SKM-1 treated with dmso at 0.1 percent for 144 hours (cell line): Measurements from ENCODE around the gene GCH1.

Experiments used
- DNase-seq: peaks from one replicate; lab custom pipeline; 2025; ENCODE audit not compliant: unreplicated experiment; lab: John Stamatoyannopoulos, UW

GCH1 gene

DNA sequence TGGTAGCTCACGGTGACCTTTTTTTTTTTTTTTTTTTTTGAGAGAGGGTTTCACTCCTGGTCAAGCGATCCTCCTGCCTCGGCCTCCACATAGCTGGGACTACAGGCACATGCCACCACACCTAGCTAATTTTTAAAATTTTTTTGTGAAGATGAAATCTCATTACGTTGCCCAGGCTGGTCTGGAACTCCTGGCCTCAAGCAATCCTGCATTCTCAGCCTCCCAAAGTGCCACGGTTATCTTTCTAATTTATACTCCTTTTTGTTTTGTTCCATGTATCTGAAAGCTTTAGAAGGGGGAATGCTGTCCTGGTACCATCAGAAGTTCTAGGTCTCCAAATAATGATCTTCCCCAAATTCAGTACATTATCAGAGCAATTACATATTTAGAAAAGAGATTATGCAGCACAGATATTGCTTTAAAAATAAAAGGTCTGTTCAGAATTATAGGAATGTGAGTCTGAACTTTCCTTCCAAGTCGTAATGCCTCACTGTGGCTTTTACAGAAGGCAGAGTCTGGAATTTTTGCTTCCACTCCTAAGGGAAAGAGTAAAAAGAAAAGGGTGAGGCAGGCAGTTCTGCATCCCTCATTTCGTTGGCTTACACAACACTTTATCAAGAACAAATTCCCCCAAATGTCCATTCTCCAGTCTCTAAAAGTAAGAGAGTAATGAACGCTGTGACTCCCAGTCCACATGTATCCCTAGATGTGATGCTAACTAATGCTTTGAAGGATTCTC is 73.0 kb downstream of the GCH1 start:
- no peak for DNase-seq

DNA sequence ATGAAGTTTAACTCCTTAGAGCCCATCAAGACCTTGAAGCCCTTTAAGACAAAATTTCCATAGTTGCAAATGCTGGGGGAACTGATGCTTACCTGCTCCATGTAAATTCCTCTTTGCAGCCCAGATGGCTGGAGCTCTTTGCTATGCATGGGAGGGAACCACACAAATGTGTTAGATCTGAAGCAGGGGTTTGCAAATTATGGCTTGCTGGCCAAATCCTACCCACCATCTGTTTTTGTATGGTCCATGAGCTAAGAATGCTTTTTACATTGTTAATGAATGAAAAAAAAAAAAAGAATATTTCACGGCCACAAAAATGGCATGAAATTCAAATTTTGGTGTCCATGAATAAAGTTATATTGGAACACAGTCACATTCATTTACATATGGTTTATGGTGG is 74.6 kb downstream of the GCH1 start:
- no peak for DNase-seq

DNA sequence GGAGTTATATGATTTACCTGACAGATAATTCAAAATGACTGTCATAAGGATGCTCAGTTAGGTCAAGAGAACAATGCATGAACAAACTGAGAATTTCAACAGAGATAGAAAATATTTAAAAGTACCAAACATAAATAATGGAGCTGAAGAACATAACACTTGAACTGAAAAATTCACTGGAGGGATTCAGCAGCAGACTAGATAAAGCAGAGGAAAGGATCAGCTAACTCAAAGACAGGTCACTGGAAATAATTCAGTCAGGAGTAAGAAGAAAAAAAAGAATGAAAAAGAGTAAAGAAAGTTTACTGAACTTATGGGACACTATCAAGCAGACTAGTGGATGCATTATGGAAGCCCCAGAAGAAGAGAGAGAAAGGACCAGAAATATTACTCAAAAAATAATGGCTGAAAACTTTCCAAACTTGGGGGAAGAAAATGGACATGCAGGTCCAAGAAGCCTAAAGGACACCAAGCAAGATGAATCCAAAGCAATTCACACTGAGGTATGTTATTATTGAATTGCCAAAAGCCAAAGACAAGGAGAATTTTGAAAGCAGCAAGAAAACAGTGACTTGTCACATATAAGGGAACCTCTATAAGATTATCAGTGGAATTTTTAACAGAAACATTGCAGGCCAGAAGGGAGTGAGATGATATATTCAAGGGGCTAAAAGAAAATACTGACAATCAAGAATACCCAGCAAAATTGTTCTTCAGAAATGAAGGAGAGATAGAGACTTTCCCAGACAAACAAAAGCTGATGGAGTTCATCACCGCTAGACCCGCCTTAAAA is 78.7 kb downstream of the GCH1 start:
- DNase-seq: no peak

DNA sequence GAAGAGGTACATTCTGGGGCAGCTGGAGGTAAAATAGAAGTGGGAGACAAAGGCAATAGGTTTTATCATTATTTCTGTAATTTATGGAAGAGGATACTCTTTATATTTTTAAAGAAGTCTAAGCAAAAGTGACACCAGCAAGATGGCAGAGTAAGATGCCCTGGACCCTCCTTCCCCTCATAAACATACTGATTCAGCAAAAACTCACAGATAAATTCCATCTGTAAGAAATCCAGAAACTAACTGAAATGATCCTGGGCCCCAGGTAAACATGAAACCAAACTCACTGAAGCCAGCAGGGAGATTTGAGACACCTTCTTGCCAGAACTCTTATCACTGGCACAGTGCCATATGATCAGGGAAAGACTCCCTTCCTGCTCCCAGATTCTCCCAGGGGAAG is 79.9 kb downstream of the GCH1 start:
- DNase-seq: no peak

DNA sequence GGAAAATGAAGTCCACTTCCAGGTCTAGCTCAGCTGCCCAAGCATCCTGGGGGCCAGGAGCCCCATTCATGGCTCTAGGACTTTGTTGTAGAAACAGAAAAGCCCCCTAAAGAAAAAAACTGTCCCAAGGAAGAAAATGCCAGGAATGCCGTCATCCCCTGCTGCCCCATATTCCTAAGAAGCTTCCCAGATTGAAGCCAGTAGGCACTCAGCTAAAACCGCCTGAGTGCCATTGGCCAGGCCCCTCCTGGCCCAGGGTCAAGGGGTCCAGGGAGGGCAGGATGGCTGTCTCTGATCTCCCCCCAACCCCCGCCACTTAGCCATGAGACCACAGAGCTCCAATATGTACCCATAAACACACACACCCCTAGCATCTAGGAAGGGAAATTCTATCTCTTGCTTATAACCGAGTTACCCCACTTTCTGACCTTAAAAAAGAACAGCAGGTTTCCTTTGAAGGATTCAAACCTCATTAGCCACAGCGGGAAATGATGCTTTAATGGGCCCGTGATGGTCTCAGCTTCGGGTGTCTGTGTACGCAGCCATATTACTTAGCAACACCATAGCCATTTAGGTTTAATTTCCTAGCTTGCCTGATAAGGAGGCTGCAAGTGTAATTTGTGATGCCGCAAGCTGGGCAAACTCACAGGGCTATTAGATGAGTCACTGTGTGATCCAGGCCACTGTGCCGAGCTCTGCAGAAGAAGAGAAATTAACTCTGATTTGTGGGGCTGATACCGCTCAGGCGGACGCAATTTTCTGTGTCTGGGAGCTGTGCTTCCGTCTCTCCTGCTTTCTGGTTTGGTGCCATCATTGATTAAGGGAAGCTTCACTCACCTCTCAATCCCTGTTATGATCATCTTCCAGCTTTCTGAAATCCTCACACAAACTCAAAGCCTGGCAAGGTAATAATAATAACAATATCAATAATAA is 84.2 kb downstream of the GCH1 start:
- no peak for DNase-seq

DNA sequence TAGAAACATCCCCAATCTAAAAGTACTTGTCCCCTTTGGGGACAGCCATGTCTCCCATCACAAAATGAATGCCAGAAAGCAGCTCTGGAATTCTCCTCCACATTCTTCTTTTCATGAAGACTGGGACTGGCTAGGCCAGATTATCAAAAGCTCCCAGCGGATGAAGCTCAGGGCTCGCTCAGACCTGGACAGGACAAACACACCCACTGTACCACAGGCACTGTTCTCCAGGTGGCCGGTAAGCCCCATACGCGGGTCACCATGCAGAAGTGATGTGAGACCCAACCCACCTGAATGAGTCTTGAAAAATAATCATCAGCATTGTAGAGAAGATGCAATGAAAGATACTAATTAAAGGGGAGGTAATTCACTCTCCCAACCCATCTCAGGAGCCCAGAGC is 85.1 kb downstream of the GCH1 start:
- DNase-seq: no peak

DNA sequence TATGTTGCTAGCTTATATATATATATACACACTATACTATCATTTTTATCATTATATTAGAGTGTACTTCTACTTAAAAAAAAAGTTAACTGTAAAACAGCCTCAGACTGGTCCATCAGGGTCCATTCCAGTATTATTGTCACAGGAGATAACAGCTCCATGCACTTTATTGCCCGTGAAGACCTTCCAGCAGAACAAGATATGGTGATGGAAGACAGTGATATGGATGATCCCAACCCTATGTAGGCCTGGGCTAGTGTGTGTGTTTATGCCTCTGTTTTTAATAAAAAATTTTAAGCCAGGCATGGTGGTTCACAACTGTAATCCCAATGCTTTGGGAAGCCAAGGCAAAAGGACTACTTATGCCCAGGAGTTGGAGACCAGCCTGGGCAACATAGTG is 86.2 kb downstream of the GCH1 start:
- no peak for DNase-seq

DNA sequence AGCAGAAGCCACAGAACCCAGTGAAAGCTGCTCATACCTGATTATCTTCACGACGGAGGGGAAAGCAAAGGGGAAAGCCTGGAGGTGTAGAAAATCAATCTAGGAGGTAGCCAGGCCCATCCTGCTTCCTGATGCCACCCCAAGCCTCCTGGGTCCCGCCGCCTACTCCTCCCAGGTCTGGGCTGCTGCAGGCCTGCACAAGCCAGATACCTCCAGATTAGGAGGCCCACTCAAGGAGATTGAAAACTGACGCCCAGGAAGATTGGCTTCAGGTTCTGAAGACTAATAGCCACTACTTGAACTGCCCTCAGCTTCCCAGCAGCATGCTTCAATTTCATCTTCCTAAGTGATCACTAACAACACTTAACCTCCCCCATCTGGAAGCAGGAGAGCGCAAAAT is 87.1 kb downstream of the GCH1 start:
- no peak for DNase-seq

DNA sequence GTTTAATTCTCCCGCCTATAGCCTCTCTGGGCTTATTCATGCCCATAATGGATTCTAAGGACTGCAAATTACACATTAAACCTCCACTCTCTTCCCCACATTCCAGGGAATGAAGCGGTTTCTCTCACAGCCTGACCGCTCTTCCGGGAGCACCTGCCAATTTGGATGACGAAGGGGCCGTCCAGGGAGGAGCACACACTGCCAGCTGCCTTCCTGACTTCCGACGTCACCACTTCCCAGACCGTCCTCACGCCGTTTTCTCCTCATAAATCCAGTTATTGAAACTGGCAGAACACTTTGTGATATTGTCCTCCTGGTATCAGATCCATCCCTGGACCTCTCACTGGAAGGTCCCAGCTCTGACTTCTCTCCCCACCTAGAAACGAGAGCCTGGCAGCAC is 87.6 kb downstream of the GCH1 start:
- no peak for DNase-seq

DNA sequence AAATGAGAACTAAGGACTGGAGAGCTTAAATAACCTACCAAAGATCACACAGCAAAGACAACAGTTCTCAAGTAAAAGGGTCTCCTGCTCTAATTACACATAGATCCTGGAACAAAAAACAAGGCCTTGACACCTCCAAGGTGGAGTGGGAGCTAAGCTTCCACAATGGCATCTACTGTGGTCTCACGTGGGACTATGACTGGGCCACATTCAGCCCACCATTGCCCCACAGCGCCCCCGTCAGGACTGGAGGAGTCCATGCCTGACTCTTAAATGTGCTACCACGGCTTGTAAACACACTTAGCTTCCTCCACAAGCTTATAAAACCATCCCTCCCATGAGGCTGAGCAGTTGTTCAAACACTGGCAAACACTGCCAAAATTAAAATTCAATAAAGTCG is 88.5 kb downstream of the GCH1 start:
- no peak for DNase-seq

DNA sequence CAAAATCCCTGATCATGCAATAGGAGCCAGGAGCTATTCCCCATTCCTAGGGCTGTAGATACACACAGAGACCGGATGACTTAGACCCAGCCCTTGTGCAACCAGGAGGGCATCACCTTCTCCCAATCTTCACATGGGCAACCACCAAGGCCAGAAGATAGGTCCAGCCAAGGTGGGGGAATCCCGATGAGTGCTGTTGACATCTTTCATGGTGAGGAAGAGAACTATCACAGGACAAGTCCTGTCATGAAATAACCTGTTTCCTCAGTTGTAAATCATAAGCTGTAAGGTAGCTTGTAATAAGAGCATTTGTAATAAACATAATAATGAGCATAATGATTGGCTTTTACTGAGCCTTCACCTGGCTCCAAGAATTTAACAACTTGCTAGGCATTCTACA is 89.5 kb downstream of the GCH1 start:
- DNase-seq: no peak

DNA sequence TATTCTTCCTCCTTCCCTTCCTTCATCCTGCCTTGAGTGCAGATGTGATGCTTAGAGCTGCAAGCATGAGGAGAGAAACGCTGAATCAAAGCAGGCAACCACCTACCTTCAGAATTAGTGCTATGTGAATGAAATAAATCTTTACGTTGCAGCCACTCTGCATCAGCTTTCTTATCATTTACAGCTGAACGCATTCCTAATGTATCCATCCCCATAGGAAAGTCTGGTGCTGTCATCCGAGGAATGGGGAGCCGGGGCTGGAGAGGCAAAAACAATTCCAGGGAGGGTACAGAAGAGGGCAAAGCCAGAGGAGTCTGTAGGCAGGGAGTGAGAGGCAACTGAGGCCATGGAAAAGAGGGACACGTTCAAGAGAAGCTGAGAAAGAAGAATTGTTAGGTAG is 90.0 kb downstream of the GCH1 start:
- no peak for DNase-seq

DNA sequence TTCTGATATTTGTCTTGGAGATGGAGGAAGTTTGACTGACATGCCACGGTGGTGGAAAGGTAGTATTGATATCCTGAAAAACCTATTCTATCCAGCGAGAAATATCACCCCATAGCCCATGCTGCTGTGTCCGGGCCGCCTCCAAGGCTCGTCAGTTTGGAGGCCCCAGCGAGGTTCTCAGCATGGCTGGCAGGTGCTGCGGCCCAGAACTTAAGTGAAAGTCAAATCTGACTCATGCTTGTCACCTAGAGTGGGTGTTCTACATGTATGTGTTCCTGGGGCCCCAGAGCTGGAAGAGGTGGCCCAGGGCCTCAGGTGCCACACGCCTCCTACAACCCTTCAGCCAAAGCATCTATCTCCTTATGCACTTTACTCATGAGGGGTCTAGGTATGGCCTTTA is 92.9 kb downstream of the GCH1 start:
- no peak for DNase-seq

DNA sequence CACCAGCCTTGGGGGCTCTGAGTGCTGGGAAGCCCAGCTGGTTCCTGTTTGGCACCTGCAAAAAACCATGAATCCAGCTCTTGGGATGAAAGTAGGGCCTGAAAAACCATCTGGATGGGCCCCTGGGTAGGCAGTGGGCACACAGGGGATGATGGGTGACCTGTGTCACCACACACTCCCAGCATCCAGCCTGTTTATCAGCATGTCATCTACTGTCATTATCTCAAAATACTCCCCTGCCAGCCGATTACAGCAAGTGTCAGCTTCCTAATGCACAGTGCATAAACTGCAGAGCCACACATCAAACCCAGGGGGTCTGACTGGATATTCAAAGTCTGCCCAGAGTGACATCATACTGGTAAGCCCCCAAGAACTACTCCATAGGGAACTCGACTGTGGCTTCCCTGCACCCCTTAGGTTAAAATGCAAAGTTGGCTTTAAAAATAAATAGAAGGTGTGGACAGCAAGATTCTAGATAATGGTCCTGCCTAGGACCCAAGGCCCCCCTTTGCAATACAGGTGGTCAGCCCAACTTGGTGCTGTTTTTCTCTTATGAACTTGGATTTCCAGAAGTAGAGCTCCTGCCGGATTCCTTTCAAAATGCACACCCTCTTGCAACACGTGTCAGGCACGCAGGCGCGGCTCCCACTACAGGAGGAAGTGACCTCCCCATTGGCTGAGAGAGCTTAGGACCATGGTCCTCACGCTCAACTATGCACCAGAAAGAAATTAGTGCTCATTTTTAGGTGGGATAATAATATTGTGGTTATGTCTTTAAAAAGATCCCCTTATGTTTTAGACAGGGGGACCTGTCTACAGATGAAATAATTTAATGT is 94.1 kb downstream of the GCH1 start:
- DNase-seq: no peak

DNA sequence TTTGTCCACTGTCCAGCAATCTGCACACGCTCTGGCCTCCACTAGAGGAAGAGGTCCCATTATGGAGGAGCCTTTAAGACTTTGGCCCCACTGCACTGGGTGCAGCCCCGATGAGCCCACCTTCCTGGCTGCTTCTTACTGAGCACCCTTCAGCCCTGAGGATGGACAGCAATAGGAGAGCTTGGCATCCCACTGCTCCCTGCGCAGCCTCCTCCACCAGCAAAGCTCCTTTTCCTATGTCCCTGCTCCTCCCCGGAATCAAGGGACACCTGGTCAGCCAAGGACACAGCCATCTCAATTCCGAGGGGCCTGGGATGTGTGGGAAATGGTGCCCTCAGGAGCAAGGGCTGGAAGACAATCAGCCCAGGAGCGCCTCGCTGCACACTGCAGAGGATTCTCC is 94.7 kb downstream of the GCH1 start:
- no peak for DNase-seq

DNA sequence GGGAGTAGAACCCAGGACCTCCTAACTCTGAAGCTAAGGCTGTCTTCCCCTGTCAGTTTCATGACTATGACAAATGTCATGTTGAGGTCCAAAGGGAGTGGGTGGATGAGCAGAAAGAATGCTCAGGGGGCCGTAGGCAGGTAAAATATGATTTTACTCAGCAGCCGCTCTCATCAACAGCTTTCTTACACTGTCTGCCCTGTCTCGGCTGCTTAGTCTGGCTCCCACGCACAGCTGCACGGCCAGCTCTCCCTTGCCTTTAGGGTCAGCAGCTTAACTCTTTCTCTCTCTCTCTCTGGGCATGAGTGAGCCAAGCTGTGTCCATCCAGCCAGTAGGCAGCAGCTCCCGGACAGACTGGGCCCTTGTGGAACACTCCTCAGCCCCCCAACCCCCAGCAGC is 95.2 kb downstream of the GCH1 start:
- DNase-seq: no peak

DNA sequence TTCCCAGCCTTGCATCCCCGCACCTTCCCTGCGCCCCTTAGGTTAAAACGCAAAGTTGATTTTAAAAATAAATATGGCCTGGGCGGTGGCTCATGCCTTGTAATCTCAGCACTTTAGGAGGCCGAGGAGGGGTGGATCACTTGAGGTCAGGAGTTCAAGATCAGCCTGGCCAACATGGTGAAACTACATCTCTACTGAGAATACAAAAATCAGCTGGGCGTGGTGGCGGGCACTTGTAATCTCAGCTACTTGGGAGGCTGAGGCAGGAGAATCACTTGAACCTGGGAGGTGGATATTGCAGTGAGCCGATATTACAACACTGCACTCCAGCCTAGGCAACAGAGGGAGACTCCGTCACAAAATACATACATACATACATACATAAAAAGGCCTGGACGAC is 96.0 kb downstream of the GCH1 start:
- no peak for DNase-seq

DNA sequence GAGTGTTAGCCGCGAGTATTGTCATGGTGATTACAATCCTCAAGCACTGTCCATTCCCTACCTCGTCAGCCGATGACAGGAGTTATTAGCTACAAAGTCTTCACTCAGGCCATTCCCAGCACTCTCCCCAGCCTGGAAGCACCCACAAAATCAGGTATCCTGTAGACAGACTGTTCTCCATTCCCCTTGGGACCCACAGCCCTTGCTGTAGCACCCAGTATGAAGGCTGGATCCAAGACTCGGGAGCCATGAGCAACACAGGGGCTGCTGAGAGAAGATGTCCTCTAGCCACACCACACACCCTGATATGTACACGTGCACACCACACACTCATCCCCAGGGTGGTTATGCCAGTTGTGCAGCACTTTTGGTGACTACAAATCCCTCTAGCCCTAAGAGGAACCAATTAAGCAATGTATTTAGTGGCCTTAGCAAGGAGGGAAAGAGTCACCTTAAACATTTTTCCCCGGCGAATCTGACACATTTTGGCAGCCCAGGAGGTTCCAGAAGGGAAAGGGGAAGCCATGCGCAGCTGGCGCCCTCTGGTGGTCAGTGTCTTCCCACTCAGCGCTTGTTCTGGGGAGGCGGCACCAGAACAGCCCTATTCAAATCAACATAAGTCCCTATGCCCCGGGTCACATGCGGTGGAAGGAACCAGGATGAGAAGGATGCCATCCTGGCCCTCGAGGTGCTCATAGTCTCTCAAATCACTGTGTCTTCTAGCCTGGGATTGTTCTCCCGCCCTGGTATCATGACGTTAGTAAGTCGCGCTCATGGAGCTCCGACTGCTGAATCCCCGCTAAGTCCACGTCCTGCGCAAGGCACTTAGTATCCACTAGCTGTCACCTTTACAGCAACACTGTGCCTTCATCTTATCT is 96.9 kb downstream of the GCH1 start:
- peak; percentile 2 for DNase-seq

DNA sequence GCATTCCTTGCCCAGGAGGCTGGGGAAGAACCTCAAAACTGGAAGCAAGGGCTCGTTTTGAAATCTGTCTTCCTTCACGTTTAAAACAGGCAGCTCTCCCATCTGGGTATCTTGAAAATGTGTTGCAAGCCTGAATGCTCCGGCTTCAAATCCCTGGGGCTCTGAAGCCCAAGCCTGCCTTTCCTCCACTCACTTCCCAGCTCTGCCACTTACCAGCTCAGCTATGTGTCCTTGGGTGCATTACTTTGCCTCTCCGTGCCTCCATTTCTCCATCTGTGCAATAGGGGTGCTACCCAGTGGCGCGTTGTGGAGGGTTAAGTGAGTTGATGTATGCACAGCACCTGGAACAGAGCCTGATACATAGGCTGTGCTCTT is 97.6 kb downstream of the GCH1 start:
- DNase-seq: no peak

DNA sequence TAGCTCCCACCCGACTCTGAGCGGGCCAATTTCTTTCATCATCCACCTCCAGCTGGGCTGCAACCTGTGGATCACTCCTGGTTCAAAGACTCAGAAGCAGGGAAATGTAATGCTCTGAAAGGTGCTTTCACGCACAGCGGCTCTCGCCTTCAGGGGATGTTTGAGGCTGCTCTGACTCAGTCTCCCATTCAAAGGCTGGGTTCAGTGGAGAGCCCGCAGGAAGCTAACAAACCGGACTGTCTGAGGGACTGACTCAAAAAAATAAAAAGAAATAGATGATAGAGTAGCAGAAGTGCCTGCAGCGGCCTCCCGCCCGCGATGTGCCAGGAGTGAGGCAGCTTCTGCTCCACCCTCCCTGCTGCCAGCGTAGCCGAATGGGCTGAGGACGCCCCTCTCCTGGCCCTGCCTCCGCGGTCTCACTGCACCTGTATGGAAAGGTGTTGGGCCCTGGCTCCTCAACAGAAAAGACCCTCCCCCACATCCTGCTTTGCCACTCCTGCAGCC is 98.0 kb downstream of the GCH1 start:
- no peak for DNase-seq
